Skeletal muscle cell (primary cell): ENCODE measurements around the gene PLCB1.
A peak's percentile ranks its signal among the peaks of the same experiment; 100 is the strongest.
"Not testable (repeated sequence)": the region's sequence is repeated elsewhere in the genome, so short reads cannot be mapped to it uniquely, and the experiment has no call there.

Source experiments
- DNase-seq: peaks from one replicate; pipeline ENCODE4 v3.0.0-alpha.2; 2010; ENCODE audit warnings: low read depth
- H3K4me3 ChIP-seq: 2 replicates; pipeline ENCODE4 v1.5.1; 2011; ENCODE audit warnings: low read depth, mild to moderate bottlenecking, control low read depth, low read length, moderate library complexity

Gene PLCB1

DNA sequence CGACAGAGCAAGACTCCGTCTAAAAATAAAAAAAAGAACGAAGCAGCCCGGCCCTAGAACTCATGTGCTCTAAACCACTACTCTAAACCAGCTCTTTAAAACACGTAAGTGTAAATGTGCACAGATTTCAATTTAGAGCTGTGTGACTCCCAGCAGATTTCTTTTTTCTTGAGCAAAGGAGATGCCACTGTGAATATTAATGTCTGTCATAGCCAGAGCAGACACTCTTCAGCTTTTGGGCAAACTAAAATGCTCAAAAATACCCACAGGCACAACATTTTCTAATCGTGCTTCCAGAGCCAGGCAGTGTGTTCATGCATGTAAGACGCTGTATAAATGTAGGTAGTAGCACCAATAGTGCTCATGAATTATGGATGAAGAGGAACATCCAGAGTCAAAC lies 717.9 kb downstream of the PLCB1 start:
- DNase-seq, result no peak
- H3K4me3 ChIP-seq, result no peak overlapping the region

DNA sequence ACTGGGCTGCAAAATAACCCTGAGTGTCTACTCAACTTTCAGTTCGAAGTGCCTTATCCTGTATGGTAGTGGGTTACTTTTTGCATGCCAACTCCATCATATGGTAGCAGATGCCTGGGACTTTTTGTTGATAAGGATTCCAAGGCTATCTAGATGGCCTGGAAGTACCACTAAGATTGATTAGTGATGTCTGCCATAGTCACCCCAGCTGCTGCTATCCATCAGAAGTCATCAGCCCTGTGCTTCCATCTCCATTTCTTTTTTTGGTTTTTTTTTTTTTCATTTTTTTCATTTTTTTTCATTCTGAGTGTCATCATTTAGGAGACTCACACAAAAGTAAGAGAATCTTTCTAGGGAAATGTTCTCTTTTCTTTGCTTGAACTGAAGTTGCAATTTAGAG lies 719.4 kb downstream of the PLCB1 start:
- no peak overlapping the region for H3K4me3 ChIP-seq

GRCh38 chr20:8851919-8852318 lies 719.9 kb downstream of the PLCB1 start:
- not testable (repeated sequence) for DNase-seq, H3K4me3 ChIP-seq

More for the DNA sequence above, 719.4 kb downstream of the PLCB1 start:
- DNase-seq, result no peak

GRCh38 chr20:8853211-8853610 lies 721.1 kb downstream of the PLCB1 start:
- not testable (repeated sequence) for H3K4me3 ChIP-seq, DNase-seq

- H3K4me3 ChIP-seq, result no peak overlapping the region
- peak; percentile 47 for DNase-seq
Observed at GRCh38 chr20:8853805-8854338, 721.8 kb downstream of the PLCB1 start.

GRCh38 chr20:8854571-8854970 lies 722.5 kb downstream of the PLCB1 start:
- DNase-seq, result no peak
- no peak overlapping the region for H3K4me3 ChIP-seq

GRCh38 chr20:8855315-8855714 lies 723.2 kb downstream of the PLCB1 start:
- H3K4me3 ChIP-seq, result no peak overlapping the region
- DNase-seq, result peak; percentile 51

DNA sequence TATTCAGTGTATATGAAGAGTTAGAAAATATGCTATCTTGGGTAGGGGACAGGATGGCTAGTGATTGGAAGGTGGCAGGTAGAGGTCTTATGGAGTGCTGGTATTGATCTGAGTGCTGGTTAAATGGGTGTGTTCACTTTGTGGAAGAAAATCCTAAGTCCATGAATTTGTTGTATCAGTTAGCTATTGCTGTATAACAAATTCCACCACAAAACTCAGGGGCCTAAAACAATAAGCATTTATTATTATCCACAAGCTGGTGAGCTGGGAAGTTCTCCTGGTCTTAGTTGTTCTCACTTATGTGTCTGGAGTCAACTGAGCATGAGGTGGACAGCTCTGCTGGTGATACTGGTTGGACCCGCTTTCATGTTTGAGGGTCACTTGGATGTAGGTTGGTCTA lies 724.6 kb downstream of the PLCB1 start:
- DNase-seq, result no peak
- H3K4me3 ChIP-seq, result no peak overlapping the region

GRCh38 chr20:8858181-8858787 lies 726.2 kb downstream of the PLCB1 start:
- H3K4me3 ChIP-seq, result no peak overlapping the region
- DNase-seq, result no peak

GRCh38 chr20:8860011-8860495 lies 728.0 kb downstream of the PLCB1 start:
- peak; percentile 93 for DNase-seq
- no peak overlapping the region for H3K4me3 ChIP-seq

DNA sequence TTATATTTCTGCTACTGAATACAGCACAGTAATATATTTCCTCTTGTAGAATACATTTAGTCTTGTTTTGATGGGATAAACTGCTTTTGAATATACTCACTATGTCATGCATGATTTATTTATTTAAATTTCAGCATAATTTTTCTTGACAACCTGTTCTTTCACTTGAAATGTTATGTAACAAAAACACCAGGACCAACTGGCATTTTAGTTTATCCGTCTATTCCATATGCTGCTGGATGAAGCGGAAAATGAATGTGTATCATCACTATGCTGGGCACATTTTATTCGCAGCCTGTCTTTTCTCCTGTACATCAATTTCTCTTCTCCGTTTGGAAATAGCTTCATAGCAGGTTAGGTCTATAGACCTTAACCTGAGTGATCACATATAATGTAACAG lies 730.0 kb downstream of the PLCB1 start:
- no peak for DNase-seq
- H3K4me3 ChIP-seq, result no peak overlapping the region

DNA sequence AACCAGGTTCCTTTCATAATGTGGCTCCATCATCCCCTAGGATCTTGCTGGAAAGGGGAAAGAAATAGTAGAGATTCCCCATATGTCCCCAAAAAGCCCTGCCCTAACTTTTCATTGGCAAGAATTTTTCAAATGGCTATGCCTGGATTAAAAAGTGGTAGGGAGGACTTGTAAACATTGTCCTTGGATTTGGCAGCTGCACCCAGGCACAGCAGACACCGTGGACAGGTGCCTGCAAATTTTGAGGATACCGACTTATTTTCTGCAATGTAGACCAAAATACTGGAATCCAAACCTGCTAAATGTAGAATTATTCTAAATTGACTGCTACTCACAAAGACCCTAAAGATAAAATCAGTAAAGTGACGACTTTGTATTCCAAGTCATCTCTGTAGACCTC lies 733.6 kb downstream of the PLCB1 start:
- DNase-seq, result no peak
- no peak overlapping the region for H3K4me3 ChIP-seq

- no peak for DNase-seq
- H3K4me3 ChIP-seq, result no peak overlapping the region
Observed at GRCh38 chr20:8867038-8867740, 735.1 kb downstream of the PLCB1 start.

GRCh38 chr20:8870652-8871051 lies 738.6 kb downstream of the PLCB1 start:
- H3K4me3 ChIP-seq, result no peak overlapping the region
- DNase-seq, result no peak

GRCh38 chr20:8874437-8874836 lies 742.4 kb downstream of the PLCB1 start:
- H3K4me3 ChIP-seq, result no peak overlapping the region

GRCh38 chr20:8875586-8875985 lies 743.5 kb downstream of the PLCB1 start:
- no peak overlapping the region for H3K4me3 ChIP-seq
- DNase-seq, result no peak

More at GRCh38 chr20:8874437-8874836, 742.4 kb downstream of the PLCB1 start:
- no peak for DNase-seq

- DNase-seq, result no peak
- H3K4me3 ChIP-seq, result no peak overlapping the region
Observed at GRCh38 chr20:8876366-8876765, 744.3 kb downstream of the PLCB1 start.

- H3K4me3 ChIP-seq, result no peak overlapping the region
- no peak for DNase-seq
Observed at GRCh38 chr20:8877294-8877693, 745.2 kb downstream of the PLCB1 start.

DNA sequence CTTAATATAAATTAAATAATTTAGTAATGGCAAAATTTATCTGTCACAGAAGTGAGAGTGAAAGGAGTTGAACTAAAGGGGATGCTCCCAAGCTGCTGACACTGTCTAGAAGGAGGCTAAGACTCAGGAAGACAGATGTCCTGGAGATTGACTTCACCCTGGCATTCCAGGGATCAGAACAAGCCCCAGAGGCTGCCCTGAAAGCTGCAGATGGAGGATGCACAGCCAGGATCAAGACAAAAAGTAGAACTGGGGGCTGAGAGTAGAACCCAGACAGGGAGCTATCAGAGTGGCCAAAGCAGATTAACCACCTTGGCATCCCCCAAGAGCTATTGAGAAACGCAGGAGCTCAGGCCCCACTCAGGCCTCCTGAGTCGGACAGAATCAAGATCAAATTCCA lies 747.6 kb downstream of the PLCB1 start:
- no peak overlapping the region for H3K4me3 ChIP-seq
- DNase-seq, result no peak

GRCh38 chr20:8880085-8880853 lies 748.2 kb downstream of the PLCB1 start:
- no peak overlapping the region for H3K4me3 ChIP-seq
- DNase-seq, result no peak
